ENCODE data around the gene AAGAB. TPM values are rescaled to one million over a fixed set of nuclear protein-coding genes. Genes with fewer than 3 reads are reported as not detected.
A peak's percentile ranks its signal among the peaks of the same experiment; 100 is the strongest.

Gene AAGAB
- total RNA-seq, 2 experiments from 2014 or later = 42.6 to 51.2 TPM

DNA sequence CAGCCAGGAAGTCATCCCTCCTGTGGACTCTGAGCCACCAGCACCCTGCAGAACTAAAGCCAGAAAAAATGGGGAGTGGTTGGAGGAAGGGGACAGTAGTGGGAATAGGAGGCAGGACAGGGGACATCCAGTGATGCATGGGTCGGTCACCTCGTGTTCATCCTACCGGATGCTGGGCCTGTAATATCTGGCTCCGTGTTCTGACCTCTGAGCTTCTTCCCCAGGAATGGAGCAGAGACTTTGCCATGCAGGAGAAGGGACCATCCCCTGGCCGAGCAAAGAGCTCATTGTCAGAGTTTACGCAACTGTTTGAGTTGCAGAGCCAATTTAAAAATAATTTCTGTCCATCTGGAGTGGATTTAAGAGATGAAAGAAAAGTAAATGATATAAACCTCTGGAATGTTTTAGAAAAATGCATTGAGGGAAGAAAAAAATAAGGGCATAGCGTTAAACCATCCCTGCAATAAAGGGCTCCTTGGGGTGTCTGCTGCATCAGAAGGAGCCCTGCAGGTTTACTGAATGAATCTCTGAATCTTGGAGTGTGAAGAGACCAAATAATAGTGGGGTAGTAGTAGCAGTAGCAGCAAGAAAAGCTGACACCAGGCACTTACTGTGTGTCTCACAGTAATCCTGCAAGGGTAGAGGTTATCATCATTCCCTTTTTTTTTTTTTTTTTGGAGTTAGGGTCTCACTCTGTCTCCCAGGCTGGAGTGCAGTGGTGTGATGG is 70.9 kb downstream of the AAGAB start:
- H3K36me3 Mint-ChIP-seq (ENCODE audit: low read depth) = peaks cover 15% of the 10 kb centered on the region
- DNase-seq = no peak
- ATAC-seq = no peak
- no peak overlapping the region for H3K27ac Mint-ChIP-seq
- no peak overlapping the region for H3K4me3 Mint-ChIP-seq
- ChIA-PET CTCF (no interaction called here), POLR2A (interaction anchor here (0.6 to 1.1 kb wide), 3 partner anchors 8 to 90 kb away, joined by 3 read pairs; no protein-coding TSS in a partner anchor)
- intact Hi-C loops (cut with micrococcal nuclease) = no loop called here
- H3K4me1 Mint-ChIP-seq (ENCODE audit: low read depth) = peaks cover 12% of the 10 kb centered on the region
- TF ChIP-seq, protein P1, sequence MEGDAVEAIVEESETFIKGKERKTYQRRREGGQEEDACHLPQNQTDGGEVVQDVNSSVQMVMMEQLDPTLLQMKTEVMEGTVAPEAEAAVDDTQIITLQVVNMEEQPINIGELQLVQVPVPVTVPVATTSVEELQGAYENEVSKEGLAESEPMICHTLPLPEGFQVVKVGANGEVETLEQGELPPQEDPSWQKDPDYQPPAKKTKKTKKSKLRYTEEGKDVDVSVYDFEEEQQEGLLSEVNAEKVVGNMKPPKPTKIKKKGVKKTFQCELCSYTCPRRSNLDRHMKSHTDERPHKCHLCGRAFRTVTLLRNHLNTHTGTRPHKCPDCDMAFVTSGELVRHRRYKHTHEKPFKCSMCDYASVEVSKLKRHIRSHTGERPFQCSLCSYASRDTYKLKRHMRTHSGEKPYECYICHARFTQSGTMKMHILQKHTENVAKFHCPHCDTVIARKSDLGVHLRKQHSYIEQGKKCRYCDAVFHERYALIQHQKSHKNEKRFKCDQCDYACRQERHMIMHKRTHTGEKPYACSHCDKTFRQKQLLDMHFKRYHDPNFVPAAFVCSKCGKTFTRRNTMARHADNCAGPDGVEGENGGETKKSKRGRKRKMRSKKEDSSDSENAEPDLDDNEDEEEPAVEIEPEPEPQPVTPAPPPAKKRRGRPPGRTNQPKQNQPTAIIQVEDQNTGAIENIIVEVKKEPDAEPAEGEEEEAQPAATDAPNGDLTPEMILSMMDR (IDR thresholded peaks at IDR 0.05) = no peak
- no peaks in the 10 kb centered on the region for H3K9me3 Mint-ChIP-seq
- no peaks in the 10 kb centered on the region for H3K27me3 Mint-ChIP-seq

DNA sequence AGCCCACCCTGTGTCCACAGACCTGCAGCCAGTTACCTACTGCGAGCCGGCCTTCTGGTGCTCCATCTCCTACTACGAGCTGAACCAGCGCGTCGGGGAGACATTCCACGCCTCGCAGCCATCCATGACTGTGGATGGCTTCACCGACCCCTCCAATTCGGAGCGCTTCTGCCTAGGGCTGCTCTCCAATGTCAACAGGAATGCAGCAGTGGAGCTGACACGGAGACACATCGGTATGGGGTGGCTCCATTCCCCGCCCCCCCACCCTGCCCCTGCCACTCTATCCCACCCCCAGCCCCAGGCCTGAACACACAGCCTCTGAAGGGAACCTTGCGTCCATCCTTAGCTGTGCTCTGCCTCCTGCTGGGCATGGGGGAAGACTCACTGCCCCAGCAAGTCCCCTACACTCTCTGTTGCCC is 73.2 kb downstream of the AAGAB start:
- no peak overlapping the region for H3K27ac Mint-ChIP-seq
- peaks cover 11% of the 10 kb centered on the region for H3K36me3 Mint-ChIP-seq (ENCODE audit: low read depth)

DNA sequence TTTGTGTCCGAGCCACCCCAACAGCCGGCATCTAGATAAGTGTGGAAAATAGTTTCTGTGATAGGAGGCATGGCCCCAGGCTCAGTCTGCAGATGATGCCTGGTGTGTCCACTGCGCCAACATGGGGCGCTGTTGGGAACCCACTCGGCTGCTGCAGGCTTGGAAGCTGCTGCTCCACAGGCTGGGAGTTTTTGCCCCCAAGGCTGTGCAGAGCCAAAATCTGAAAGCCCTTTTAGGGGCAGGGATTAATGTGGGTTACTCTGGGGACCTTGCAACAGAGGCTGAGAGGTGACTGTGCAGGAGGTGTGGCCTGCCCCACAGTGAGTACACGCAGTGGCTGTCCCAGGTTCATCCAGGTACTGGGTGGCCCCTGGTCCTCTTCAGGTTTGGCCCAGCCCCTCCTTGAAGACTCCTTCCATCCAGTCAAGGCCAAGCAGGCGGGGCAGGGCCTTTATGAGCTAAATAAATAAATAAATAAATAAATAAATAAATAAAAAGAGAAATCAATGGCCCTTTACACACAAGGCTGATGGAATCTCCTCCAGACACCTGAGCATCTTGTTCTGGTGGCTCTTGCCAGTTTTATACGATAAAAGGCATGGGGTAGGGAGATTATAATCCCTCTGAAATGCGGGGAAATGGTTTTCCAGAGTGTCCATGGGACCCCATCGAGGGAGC is 73.8 kb downstream of the AAGAB start:
- Mint-ChIP-seq H3K4me3 (no peak overlapping the region), H3K36me3 (ENCODE audit: low read depth) (peaks cover 11% of the 10 kb centered on the region), H3K9me3 (no peaks in the 10 kb centered on the region), H3K27me3 (no peaks in the 10 kb centered on the region), H3K27ac (no peak overlapping the region), H3K4me1 (ENCODE audit: low read depth) (peaks cover 19% of the 10 kb centered on the region)
- intact Hi-C loops (cut with micrococcal nuclease) = no loop called here
- ATAC-seq (no peak), DNase-seq (no peak)
- CTCF ChIA-PET = no interaction called here
- POLR2A ChIA-PET = interaction anchor here (0.9 kb wide), 1 partner anchor 19 kb away, joined by 3 read pairs; no protein-coding TSS in a partner anchor
- TF ChIP-seq, protein P1 (IDR thresholded peaks at IDR 0.05) = no peak

More for the DNA sequence above, 73.2 kb downstream of the AAGAB start:
- ChIA-PET POLR2A (interaction anchor here (0.9 kb wide), 1 partner anchor 19 kb away, joined by 3 read pairs; no protein-coding TSS in a partner anchor), CTCF (no interaction called here)
- no peak overlapping the region for H3K4me3 Mint-ChIP-seq
- TF ChIP-seq, protein P1 (IDR thresholded peaks at IDR 0.05) = no peak
- ATAC-seq (no peak), DNase-seq (no peak)
- no peaks in the 10 kb centered on the region for H3K27me3 Mint-ChIP-seq
- H3K9me3 Mint-ChIP-seq = no peaks in the 10 kb centered on the region
- H3K4me1 Mint-ChIP-seq (ENCODE audit: low read depth) = peaks cover 20% of the 10 kb centered on the region
- intact Hi-C loops (cut with micrococcal nuclease) = no loop called here

DNA sequence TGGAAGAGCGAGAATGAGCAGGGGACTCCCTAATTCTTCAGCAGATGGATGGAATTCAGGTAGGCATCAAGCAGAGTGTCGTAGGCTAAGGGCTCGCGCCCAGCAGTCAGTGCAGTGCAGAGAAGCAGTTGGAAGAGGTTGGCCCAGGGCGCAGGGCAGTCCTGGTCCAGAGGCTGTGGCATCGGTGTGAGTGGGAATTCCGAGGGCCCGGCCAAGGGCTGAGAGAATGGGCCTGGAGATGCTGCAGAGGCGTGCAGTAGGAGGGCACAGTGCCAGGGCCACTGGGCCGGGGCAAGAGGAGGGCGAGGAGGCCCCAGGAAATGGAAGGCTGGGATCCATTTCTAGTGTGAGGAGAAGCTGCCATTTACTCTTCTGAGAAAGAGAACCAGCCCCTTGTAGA is 74.4 kb downstream of the AAGAB start:
- Mint-ChIP-seq H3K27me3 (no peaks in the 10 kb centered on the region), H3K4me1 (ENCODE audit: low read depth) (peaks cover 19% of the 10 kb centered on the region), H3K4me3 (no peak overlapping the region), H3K27ac (no peak overlapping the region), H3K36me3 (ENCODE audit: low read depth) (peaks cover 11% of the 10 kb centered on the region), H3K9me3 (no peaks in the 10 kb centered on the region)
- no peak for DNase-seq
- TF ChIP-seq, protein P1 (IDR thresholded peaks at IDR 0.05) = no peak
- intact Hi-C loops (cut with micrococcal nuclease) = no loop called here
- no peak for ATAC-seq
- ChIA-PET POLR2A (no interaction called here), CTCF (no interaction called here)

DNA sequence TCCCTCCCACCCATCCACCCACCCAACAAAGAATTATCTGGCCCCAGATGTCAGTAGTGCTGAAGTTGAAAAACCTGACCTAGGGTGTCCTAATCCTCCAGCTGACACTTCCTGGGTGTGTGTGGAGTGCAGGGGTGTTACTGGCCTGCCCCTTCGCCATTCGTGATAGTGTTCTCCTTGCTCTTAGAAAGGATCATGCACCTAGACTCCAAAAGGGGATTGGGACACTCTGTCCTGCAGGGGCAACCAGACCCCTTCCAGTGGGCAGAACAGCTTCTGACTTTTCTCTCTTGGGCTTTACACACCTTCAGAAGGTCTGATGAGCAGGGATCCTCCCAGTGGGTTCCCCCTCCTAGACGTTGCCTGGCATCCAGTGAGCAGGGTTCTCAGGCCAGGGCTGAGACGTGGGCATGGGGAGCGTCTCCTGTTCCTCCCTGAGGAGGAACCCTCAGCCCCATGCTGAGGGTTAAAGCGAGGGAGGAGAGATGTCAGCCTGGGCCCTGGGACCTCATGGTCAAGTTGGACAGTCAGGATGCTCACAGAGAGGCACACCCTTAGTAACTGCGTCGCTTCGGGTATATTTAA is 75.0 kb downstream of the AAGAB start:
- no peak for DNase-seq
- Mint-ChIP-seq H3K27me3 (no peaks in the 10 kb centered on the region), H3K9me3 (no peaks in the 10 kb centered on the region), H3K4me1 (ENCODE audit: low read depth) (peaks cover 23% of the 10 kb centered on the region), H3K27ac (peak overlapping the region; percentile 16), H3K4me3 (no peak overlapping the region), H3K36me3 (ENCODE audit: low read depth) (peaks cover 11% of the 10 kb centered on the region)
- CTCF ChIA-PET = no interaction called here
- POLR2A ChIA-PET = no interaction called here
- no peak for ATAC-seq
- intact Hi-C loops (cut with micrococcal nuclease) = no loop called here
- TF ChIP-seq, protein P1 (IDR thresholded peaks at IDR 0.05) = no peak

Data from activated CD8-positive, alpha-beta T cell treated with anti-CD3 and anti-CD28 coated beads for 36 hours (primary cell).